ENCODE data around the gene IL22RA1. TPM values are rescaled to one million over a fixed set of nuclear protein-coding genes. Genes with fewer than 3 reads are reported as not detected.

Gene IL22RA1
- total RNA-seq, 1 donor from 2014 or later: not detected

GRCh38 chr1:24074196-24074595 lies 68.7 kb downstream of the IL22RA1 start:
- DNase-seq (ENCODE audit: low read depth) (no peak), FAIRE-seq (no peak)
- Mint-ChIP-seq H3K9me3 (ENCODE audit: unreplicated experiment) (no peaks in the 10 kb centered on the region), H3K36me3 (ENCODE audit: low read depth, unreplicated experiment) (no peaks in the 10 kb centered on the region), H3K27ac (ENCODE audit: unreplicated experiment) (no peak overlapping the region), H3K27me3 (ENCODE audit: low read depth, unreplicated experiment) (peaks cover 14% of the 10 kb centered on the region), H3K4me3 (ENCODE audit: unreplicated experiment) (no peak overlapping the region), H3K4me1 (ENCODE audit: low read depth, unreplicated experiment) (peaks cover 9% of the 10 kb centered on the region)
- Histone ChIP-seq H3K27ac (ENCODE audit: low read depth, low read length) (no peak overlapping the region), H3K4me3 (ENCODE audit: insufficient read depth, low read depth, low read length) (no peak overlapping the region), H3K4me2 (ENCODE audit: low read length) (no peak overlapping the region), H3K9me3 (ENCODE audit: insufficient read depth, low read depth, low read length) (no peaks in the 10 kb centered on the region), H3K79me2 (ENCODE audit: insufficient read depth, low read length) (no peaks in the 10 kb centered on the region), H4K20me1 (ENCODE audit: insufficient read depth, low read length) (no peaks in the 10 kb centered on the region), H3K27me3 (ENCODE audit: insufficient read depth, low read length) (peaks cover 2% of the 10 kb centered on the region), H3K4me1 (ENCODE audit: insufficient read depth, low read length) (no peaks in the 10 kb centered on the region), H3K36me3 (ENCODE audit: insufficient read depth, low read length) (no peaks in the 10 kb centered on the region), H3K9ac (ENCODE audit: low read length) (no peak overlapping the region), H2AFZ (ENCODE audit: low read depth, low read length) (no peak overlapping the region)
- no peak for TF ChIP-seq EZH2 (IDR thresholded peaks at IDR 0.05; ENCODE audit: insufficient read depth, low read length)
- TF ChIP-seq CTCF (IDR thresholded peaks at IDR 0.05; ENCODE audit: insufficient read depth, low read depth, low read length): no peak

- Mint-ChIP-seq H3K4me1 (ENCODE audit: low read depth, unreplicated experiment) (peaks cover 9% of the 10 kb centered on the region), H3K9me3 (ENCODE audit: unreplicated experiment) (no peaks in the 10 kb centered on the region), H3K27me3 (ENCODE audit: low read depth, unreplicated experiment) (peaks cover 7% of the 10 kb centered on the region), H3K27ac (ENCODE audit: unreplicated experiment) (no peak overlapping the region), H3K4me3 (ENCODE audit: unreplicated experiment) (peak overlapping the region; percentile 20), H3K36me3 (ENCODE audit: low read depth, unreplicated experiment) (no peaks in the 10 kb centered on the region)
- H3K79me2 ChIP-seq (ENCODE audit: insufficient read depth, low read length): no peaks in the 10 kb centered on the region
- H3K27me3 ChIP-seq (ENCODE audit: insufficient read depth, low read length): peaks cover 2% of the 10 kb centered on the region
- H4K20me1 ChIP-seq (ENCODE audit: insufficient read depth, low read length): no peaks in the 10 kb centered on the region
- no peak for TF ChIP-seq CTCF (IDR thresholded peaks at IDR 0.05; ENCODE audit: insufficient read depth, low read depth, low read length)
- TF ChIP-seq EZH2 (IDR thresholded peaks at IDR 0.05; ENCODE audit: insufficient read depth, low read length): no peak
- no peak for DNase-seq (ENCODE audit: low read depth)
- H3K9me3 ChIP-seq (ENCODE audit: insufficient read depth, low read depth, low read length): no peaks in the 10 kb centered on the region
- H3K36me3 ChIP-seq (ENCODE audit: insufficient read depth, low read length): no peaks in the 10 kb centered on the region
- no peak overlapping the region for H2AFZ ChIP-seq (ENCODE audit: low read depth, low read length)
- no peak overlapping the region for H3K9ac ChIP-seq (ENCODE audit: low read length)
- no peak overlapping the region for H3K4me2 ChIP-seq (ENCODE audit: low read length)
- H3K27ac ChIP-seq (ENCODE audit: low read depth, low read length): no peak overlapping the region
- H3K4me3 ChIP-seq (ENCODE audit: insufficient read depth, low read depth, low read length): no peak overlapping the region
- no peak for FAIRE-seq
- H3K4me1 ChIP-seq (ENCODE audit: insufficient read depth, low read length): no peaks in the 10 kb centered on the region
These were observed 71.0 kb downstream of the IL22RA1 start for GRCh38 chr1:24071941-24072340.

- no peaks in the 10 kb centered on the region for H3K36me3 ChIP-seq (ENCODE audit: insufficient read depth, low read length)
- H3K36me3 Mint-ChIP-seq (ENCODE audit: low read depth, unreplicated experiment): no peaks in the 10 kb centered on the region
- H3K79me2 ChIP-seq (ENCODE audit: insufficient read depth, low read length): no peaks in the 10 kb centered on the region
- H2AFZ ChIP-seq (ENCODE audit: low read depth, low read length): peak overlapping the region; percentile 30
- peaks cover 9% of the 10 kb centered on the region for H3K4me1 Mint-ChIP-seq (ENCODE audit: low read depth, unreplicated experiment)
- H3K4me3 Mint-ChIP-seq (ENCODE audit: unreplicated experiment): no peak overlapping the region
- no peak overlapping the region for H3K4me3 ChIP-seq (ENCODE audit: insufficient read depth, low read depth, low read length)
- peaks cover 8% of the 10 kb centered on the region for H3K27me3 ChIP-seq (ENCODE audit: insufficient read depth, low read length)
- no peaks in the 10 kb centered on the region for H3K9me3 ChIP-seq (ENCODE audit: insufficient read depth, low read depth, low read length)
- no peak overlapping the region for H3K27ac ChIP-seq (ENCODE audit: low read depth, low read length)
- peak overlapping the region; percentile 43 for H3K27ac Mint-ChIP-seq (ENCODE audit: unreplicated experiment)
- DNase-seq (ENCODE audit: low read depth) (peak; percentile 45), FAIRE-seq (peak; percentile 29)
- TF ChIP-seq CTCF (IDR thresholded peaks at IDR 0.05; ENCODE audit: insufficient read depth, low read depth, low read length): peak; percentile 88
- no peak for TF ChIP-seq EZH2 (IDR thresholded peaks at IDR 0.05; ENCODE audit: insufficient read depth, low read length)
- H3K9me3 Mint-ChIP-seq (ENCODE audit: unreplicated experiment): no peaks in the 10 kb centered on the region
- H3K4me2 ChIP-seq (ENCODE audit: low read length): peak overlapping the region; percentile 52
- H3K4me1 ChIP-seq (ENCODE audit: insufficient read depth, low read length): no peaks in the 10 kb centered on the region
- H3K27me3 Mint-ChIP-seq (ENCODE audit: low read depth, unreplicated experiment): peaks cover 12% of the 10 kb centered on the region
- H3K9ac ChIP-seq (ENCODE audit: low read length): no peak overlapping the region
- H4K20me1 ChIP-seq (ENCODE audit: insufficient read depth, low read length): no peaks in the 10 kb centered on the region
These were observed 72.0 kb downstream of the IL22RA1 start for GRCh38 chr1:24070821-24071393.

Measured in astrocyte (in vitro differentiated cells and primary cell).